Measurements from ENCODE around the gene IQSEC1.

DNA sequence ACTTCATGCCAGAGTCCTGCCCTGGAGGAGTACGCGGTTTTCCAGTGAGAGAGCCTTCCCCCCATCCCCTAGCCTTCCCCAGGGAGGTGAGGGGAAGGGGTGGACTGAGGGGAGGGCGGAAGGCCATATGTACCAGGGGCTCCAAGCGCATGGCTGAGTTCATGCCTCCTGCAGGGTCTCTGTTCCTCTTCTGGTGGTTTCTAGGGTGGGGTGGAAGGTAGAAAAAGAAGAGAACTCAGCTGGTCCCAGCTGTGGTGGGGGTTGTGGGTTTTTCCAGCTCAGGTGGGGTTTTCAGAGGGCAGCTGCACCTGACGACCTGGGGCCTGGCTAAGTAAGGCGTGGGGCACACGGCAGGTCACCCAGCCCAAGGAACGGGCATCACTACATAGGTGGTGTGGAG is 10.7 kb upstream of the IQSEC1 start:
- TF ChIP-seq, protein P1, sequence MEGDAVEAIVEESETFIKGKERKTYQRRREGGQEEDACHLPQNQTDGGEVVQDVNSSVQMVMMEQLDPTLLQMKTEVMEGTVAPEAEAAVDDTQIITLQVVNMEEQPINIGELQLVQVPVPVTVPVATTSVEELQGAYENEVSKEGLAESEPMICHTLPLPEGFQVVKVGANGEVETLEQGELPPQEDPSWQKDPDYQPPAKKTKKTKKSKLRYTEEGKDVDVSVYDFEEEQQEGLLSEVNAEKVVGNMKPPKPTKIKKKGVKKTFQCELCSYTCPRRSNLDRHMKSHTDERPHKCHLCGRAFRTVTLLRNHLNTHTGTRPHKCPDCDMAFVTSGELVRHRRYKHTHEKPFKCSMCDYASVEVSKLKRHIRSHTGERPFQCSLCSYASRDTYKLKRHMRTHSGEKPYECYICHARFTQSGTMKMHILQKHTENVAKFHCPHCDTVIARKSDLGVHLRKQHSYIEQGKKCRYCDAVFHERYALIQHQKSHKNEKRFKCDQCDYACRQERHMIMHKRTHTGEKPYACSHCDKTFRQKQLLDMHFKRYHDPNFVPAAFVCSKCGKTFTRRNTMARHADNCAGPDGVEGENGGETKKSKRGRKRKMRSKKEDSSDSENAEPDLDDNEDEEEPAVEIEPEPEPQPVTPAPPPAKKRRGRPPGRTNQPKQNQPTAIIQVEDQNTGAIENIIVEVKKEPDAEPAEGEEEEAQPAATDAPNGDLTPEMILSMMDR (IDR thresholded peaks at IDR 0.05), result no peak
- TF ChIP-seq POLR2A (IDR thresholded peaks at IDR 0.05), result no peak
- no peak for TF ChIP-seq POLR2AphosphoS5 (IDR thresholded peaks at IDR 0.05)

All from prostate gland (tissue), 2 donors.